Ishikawa (cell line): ENCODE results near the gene SLC16A12.

Source experiments
- CREB1 ChIP-seq: IDR thresholded peaks from 2 replicates; pipeline ENCODE4 v1.6.1; 2012; ENCODE audit warnings: low read depth
- EP300 ChIP-seq: IDR thresholded peaks from 2 replicates; pipeline ENCODE4 v1.6.1; 2012; ENCODE audit warnings: borderline replicate concordance
- MAX ChIP-seq: IDR thresholded peaks from 2 replicates; pipeline ENCODE4 v1.6.1; 2012
- RAD21 ChIP-seq: IDR thresholded peaks from 2 replicates; pipeline ENCODE4 v1.6.1; 2012; ENCODE audit warnings: low read depth
- TAF1 ChIP-seq: IDR thresholded peaks from 2 replicates; pipeline ENCODE4 v1.6.1; 2012; ENCODE audit warnings: low read depth, mild to moderate bottlenecking
- YY1 ChIP-seq: IDR thresholded peaks from 2 replicates; pipeline ENCODE4 v1.6.1; 2012; ENCODE audit warnings: low read depth
- TF ChIP-seq, protein P1 (sequence below): IDR thresholded peaks from 2 replicates; pipeline ENCODE4 v1.6.1; 2012; ENCODE audit warnings: low read depth, mild to moderate bottlenecking

DNA sequence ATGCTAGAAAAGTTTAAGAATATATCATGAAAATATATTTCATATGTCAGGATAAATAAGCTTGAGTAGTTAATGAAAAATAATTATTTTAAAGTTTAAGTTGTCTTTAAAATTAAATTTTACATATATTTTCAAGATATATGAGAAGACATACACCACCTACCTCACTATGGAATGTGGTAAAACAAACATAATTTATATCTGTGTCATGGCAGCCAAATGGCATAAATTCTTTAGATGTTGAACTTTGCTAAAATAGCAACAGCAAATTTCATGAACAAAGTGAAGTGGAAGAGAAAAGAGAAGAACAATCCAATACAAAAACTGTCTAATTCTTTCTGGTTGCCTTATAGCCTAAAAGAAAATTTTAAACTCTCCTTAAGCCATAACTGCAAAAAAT lies 39.6 kb upstream of the SLC16A12 start:
- no peak for TF ChIP-seq TAF1
- TF ChIP-seq EP300, result no peak
- TF ChIP-seq CREB1, result no peak
- TF ChIP-seq, protein P1, sequence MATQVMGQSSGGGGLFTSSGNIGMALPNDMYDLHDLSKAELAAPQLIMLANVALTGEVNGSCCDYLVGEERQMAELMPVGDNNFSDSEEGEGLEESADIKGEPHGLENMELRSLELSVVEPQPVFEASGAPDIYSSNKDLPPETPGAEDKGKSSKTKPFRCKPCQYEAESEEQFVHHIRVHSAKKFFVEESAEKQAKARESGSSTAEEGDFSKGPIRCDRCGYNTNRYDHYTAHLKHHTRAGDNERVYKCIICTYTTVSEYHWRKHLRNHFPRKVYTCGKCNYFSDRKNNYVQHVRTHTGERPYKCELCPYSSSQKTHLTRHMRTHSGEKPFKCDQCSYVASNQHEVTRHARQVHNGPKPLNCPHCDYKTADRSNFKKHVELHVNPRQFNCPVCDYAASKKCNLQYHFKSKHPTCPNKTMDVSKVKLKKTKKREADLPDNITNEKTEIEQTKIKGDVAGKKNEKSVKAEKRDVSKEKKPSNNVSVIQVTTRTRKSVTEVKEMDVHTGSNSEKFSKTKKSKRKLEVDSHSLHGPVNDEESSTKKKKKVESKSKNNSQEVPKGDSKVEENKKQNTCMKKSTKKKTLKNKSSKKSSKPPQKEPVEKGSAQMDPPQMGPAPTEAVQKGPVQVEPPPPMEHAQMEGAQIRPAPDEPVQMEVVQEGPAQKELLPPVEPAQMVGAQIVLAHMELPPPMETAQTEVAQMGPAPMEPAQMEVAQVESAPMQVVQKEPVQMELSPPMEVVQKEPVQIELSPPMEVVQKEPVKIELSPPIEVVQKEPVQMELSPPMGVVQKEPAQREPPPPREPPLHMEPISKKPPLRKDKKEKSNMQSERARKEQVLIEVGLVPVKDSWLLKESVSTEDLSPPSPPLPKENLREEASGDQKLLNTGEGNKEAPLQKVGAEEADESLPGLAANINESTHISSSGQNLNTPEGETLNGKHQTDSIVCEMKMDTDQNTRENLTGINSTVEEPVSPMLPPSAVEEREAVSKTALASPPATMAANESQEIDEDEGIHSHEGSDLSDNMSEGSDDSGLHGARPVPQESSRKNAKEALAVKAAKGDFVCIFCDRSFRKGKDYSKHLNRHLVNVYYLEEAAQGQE, result no peak
- TF ChIP-seq RAD21, result no peak
- TF ChIP-seq YY1, result no peak
- TF ChIP-seq MAX, result no peak
